ENCODE results near the gene LIN28B.

Gene LIN28B

DNA sequence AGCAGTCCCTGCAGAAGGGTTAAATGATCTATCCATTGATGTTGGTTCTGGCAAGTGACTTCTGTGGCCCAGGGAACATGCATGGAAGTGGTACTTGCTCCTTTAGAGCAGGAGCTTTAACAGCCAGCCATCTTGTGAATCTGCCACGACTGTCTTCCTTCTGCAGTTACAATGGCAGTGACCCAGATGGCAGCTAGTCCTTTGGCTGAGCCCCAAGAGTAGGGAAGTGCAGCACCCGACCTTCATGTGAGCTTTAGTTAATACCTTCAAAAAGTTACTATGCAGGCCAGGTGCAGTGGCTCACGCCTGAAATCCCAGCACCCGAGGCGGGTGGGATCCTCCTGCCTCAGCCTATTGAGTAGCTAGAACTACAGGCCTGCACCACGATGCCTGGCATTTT, 156.5 kb downstream of the LIN28B start:
- no peak for DNase-seq

DNA sequence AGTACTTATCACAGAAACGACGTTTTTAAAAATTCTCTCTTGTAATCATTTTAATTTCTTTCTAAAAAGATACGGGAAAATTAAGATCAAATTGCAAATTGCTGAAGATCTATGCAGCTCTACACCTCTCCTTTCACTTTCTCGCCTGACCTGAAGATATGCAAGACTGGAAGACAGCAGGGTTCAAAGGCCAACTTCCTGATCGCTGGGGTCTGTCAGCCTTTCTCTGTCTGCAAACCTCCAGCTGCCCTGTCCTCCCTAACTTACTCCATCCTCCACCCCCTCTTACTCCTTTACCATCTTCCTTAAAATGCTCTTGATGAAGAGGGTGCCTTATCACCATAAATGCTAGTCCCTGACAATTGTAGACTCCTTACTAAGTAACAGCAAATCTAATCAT, 159.2 kb downstream of the LIN28B start:
- no peak for DNase-seq

DNA sequence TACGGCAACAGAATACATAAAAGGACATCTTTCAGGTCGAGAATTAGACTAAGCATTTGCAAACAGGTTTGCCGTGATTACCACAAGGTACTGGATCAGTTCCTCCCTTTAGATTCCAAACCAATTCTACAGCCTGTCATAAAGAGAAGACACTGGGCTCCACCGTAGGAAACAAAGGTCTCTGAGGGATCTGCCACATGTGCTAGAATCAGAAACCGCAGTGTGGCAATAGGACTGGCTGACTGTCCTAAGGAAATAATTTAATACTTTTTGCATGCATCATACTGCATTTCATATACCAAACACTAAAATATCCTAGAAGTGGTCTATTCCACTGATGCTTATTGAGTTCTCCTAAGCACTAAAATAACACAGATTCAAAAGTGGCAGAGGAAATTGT, 163.7 kb downstream of the LIN28B start:
- DNase-seq: no peak

DNA sequence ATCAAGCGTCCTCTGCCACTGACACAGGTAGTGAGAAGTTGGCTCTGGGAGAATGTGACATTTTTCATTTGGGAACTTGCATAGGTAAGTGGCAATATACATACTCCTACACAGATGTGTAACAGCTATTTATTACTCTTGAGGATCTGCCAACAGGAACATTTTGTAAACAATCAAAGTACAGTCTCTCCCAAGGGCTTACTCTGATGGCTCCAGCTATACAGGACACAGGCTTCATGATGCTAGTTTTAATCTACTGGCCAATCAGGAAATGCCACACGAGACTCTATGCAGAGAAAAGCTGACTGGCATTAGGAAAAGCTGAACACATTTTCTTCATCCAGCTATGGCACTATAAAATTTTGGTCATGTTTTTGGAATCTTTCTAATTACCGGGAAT, 165.1 kb downstream of the LIN28B start:
- no peak for DNase-seq

DNA sequence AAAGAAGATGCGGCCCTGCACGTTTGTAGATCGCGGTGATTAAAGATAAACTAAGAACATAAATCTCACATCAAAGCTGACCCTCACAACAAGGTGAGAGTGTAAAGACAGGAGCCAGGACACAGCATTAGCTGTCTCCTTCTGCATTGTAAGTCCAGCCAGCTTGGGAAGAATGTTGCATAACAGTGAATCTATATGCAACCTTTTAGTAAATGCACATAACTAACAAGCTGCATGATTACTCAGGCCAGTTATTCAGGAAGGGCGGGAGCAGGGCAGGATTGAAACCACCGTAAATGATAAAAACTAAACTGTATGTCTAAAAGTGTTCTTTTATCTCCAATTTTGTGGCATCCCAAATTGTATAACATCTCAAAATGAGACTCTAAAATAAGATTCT, 165.8 kb downstream of the LIN28B start:
- DNase-seq: no peak
